Measurements from ENCODE around the gene GCK. TPM values are rescaled to one million over a fixed set of nuclear protein-coding genes. Genes with fewer than 3 reads are reported as not detected.

GCK gene
- total RNA-seq, 1 experiment from 2014 or later = not detected

GRCh38 chr7:44155191-44156185 lies 33.8 kb downstream of the GCK start:
- no peak for DNase-seq (ENCODE audit: low spot score)

GRCh38 chr7:44154703-44155102 lies 34.5 kb downstream of the GCK start:
- DNase-seq (ENCODE audit: low spot score) = no peak

GRCh38 chr7:44153948-44154335 lies 35.3 kb downstream of the GCK start:
- DNase-seq (ENCODE audit: low spot score) = no peak

GRCh38 chr7:44152971-44153947 lies 36.0 kb downstream of the GCK start:
- DNase-seq (ENCODE audit: low spot score) = no peak

- DNase-seq (ENCODE audit: low spot score) = no peak
Observed at GRCh38 chr7:44151956-44152355, 37.3 kb downstream of the GCK start.

GRCh38 chr7:44150966-44151941 lies 38.0 kb downstream of the GCK start:
- no peak for DNase-seq (ENCODE audit: low spot score)

- no peak for DNase-seq (ENCODE audit: low spot score)
Observed at GRCh38 chr7:44150466-44150832, 38.8 kb downstream of the GCK start.

GRCh38 chr7:44149571-44150465 lies 39.4 kb downstream of the GCK start:
- no peak for DNase-seq (ENCODE audit: low spot score)

GRCh38 chr7:44148961-44149536 lies 40.2 kb downstream of the GCK start:
- no peak for DNase-seq (ENCODE audit: low spot score)

GRCh38 chr7:44148166-44148565 lies 41.1 kb downstream of the GCK start:
- no peak for DNase-seq (ENCODE audit: low spot score)

- no peak for DNase-seq (ENCODE audit: low spot score)
Observed at GRCh38 chr7:44147026-44147991, 41.9 kb downstream of the GCK start.

- DNase-seq (ENCODE audit: low spot score) = no peak
Observed at GRCh38 chr7:44145969-44146911, 43.0 kb downstream of the GCK start.

GRCh38 chr7:44145479-44145968 lies 43.7 kb downstream of the GCK start:
- DNase-seq (ENCODE audit: low spot score) = no peak

GRCh38 chr7:44144968-44145478 lies 44.2 kb downstream of the GCK start:
- no peak for DNase-seq (ENCODE audit: low spot score)

- no peak for DNase-seq (ENCODE audit: low spot score)
Observed at GRCh38 chr7:44144426-44144967, 44.7 kb downstream of the GCK start.

GRCh38 chr7:44143646-44144250 lies 45.5 kb downstream of the GCK start:
- no peak for DNase-seq (ENCODE audit: low spot score)
